HCT116 (cell line): ENCODE data around the gene BCL11B. TPM values are rescaled to one million over a fixed set of nuclear protein-coding genes. Genes with fewer than 3 reads are reported as not detected.

ENCODE experiments used
- ATAC-seq: fragments of 200-7000 bp; cut with Tn5 transposase; 2 replicates; pipeline ENCODE4 v1.9.1; 2020; ENCODE audit warnings: mild to moderate bottlenecking, moderate library complexity
- BruUV-seq: library from RNA; stranded (reverse); fragments of 400-500 nt; replicated peaks from 2 replicates; lab custom pipeline; 2021; lab: Mats Ljungman, UMichigan
- CTCF ChIA-PET: fragments of 300-600 bp; sonication (Branson Sonifier 250); formaldehyde crosslinking; loops from one replicate; lab custom pipeline; 2021; ENCODE audit warnings: antibody characterized with exemption; lab: Charles Lee
- POLR2A ChIA-PET: fragments of 300-600, 350-600 bp; sonication (Branson Sonifier 250); formaldehyde crosslinking; loops from one replicate; lab custom pipeline; 2021; ENCODE audit warnings: antibody characterized with exemption; lab: Charles Lee
- RAD21 ChIA-PET, 2 experiments: fragments of 300-600 bp; sonication (Branson Sonifier 250); formaldehyde crosslinking; loops; one replicate each; lab custom pipeline; 2023; ENCODE audit warnings: low total read pairs in 2 of 2; ENCODE audit not compliant: uncharacterized antibody in 2 of 2, unreplicated experiment in 2 of 2, low non-redundant PET in 1 of 2; lab: Charles Lee
- DNase-seq: peaks from one replicate; pipeline ENCODE4 v3.0.0-alpha.2; 2010; ENCODE audit warnings: low read depth, low spot score
- H2AFZ ChIP-seq: fragments of 200-600 bp; shearing (Covaris generic), sonication (generic); 2 replicates; pipeline ENCODE4 v1.6.1; 2017; ENCODE audit warnings: low read depth, mixed run types, mixed read lengths, antibody characterized with exemption, low read length; ENCODE audit not compliant: poor library complexity, severe bottlenecking
- H3K27ac ChIP-seq: 2 replicates; pipeline ENCODE4 v1.5.1; 2012; ENCODE audit warnings: low read depth, low read length
- H3K27me3 ChIP-seq: fragments of 200-600 bp; sonication (generic); 2 replicates; pipeline ENCODE4 v1.6.1; 2016; ENCODE audit warnings: mixed run types, low read length, mixed read lengths; ENCODE audit not compliant: insufficient read depth
- H3K36me3 ChIP-seq, 2 experiments: fragments of 200-500 bp in 1 of 2; fragments of 200-600 bp in 1 of 2; sonication (Bioruptor generic) in 1 of 2; sonication (generic) in 1 of 2; 2 replicates each; pipeline versions ENCODE4 v1.5.1 to v1.6.1; 2014 to 2016; ENCODE audit warnings: low read length in 2 of 2, inconsistent platforms in 1 of 2, mixed read lengths in 1 of 2, mixed run types in 1 of 2; ENCODE audit not compliant: insufficient read depth in 2 of 2, control insufficient read depth in 1 of 2
- H3K4me1 ChIP-seq, 2 experiments: fragments of 200-600 bp in 1 of 2; sonication (generic) in 1 of 2; 2 replicates each; pipeline versions ENCODE4 v1.5.1 to v1.6.1; 2012 to 2017; ENCODE audit warnings: low read length in 2 of 2, inconsistent platforms in 1 of 2, mild to moderate bottlenecking in 1 of 2, mixed read lengths in 1 of 2, mixed run types in 1 of 2, moderate library complexity in 1 of 2; ENCODE audit not compliant: insufficient read depth in 2 of 2, control insufficient read depth in 1 of 2
- H3K4me2 ChIP-seq: fragments of 200-600 bp; sonication (generic); 2 replicates; pipeline ENCODE4 v1.6.1; 2017; ENCODE audit warnings: mixed run types, low read length, mixed read lengths
- H3K4me3 ChIP-seq, 2 experiments: fragments of 200-600 bp in 1 of 2; sonication (generic) in 1 of 2; replicated peaks in 1 of 2; 2 replicates each; pipeline ENCODE4 v1.5.1; 2011 to 2016; ENCODE audit warnings: low read length in 2 of 2, control low read depth in 1 of 2, low read depth in 1 of 2, mild to moderate bottlenecking in 1 of 2, mixed read lengths in 1 of 2, mixed run types in 1 of 2
- H3K79me2 ChIP-seq: fragments of 200-600 bp; sonication (generic); 2 replicates; pipeline ENCODE4 v1.6.1; 2017; ENCODE audit warnings: mild to moderate bottlenecking, mixed run types, low read length, moderate library complexity, mixed read lengths; ENCODE audit not compliant: insufficient read depth
- H3K9ac ChIP-seq: fragments of 200-600 bp; sonication (generic); 2 replicates; pipeline ENCODE4 v1.6.1; 2016; ENCODE audit warnings: low read length, mixed read lengths
- H3K9me2 ChIP-seq: fragments of 200-600 bp; sonication (generic), shearing (Covaris generic); 2 replicates; pipeline ENCODE4 v1.6.1; 2017; ENCODE audit warnings: mixed run types, mild to moderate bottlenecking, moderate library complexity; ENCODE audit not compliant: insufficient read depth
- H3K9me3 ChIP-seq, 2 experiments: fragments of 200-500 bp in 1 of 2; fragments of 200-600 bp in 1 of 2; sonication (Bioruptor generic) in 1 of 2; sonication (generic) in 1 of 2; 2 replicates each; pipeline ENCODE4 v1.6.1; 2014 to 2017; ENCODE audit warnings: low read length in 2 of 2, mixed read lengths in 2 of 2, inconsistent platforms in 1 of 2, low read depth in 1 of 2, mild to moderate bottlenecking in 1 of 2, mixed run types in 1 of 2, moderate library complexity in 1 of 2; ENCODE audit not compliant: control insufficient read depth in 1 of 2, insufficient read depth in 1 of 2
- H4K20me1 ChIP-seq: fragments of 200-600 bp; sonication (generic), shearing (Covaris generic); 2 replicates; pipeline ENCODE4 v1.6.1; 2017; ENCODE audit warnings: mixed run types, mild to moderate bottlenecking, moderate library complexity; ENCODE audit not compliant: insufficient read depth
- CBX3 ChIP-seq: IDR thresholded peaks from 2 replicates; pipeline ENCODE4 v1.6.1; 2012; ENCODE audit warnings: low read depth
- CEBPB ChIP-seq: IDR thresholded peaks from 2 replicates; pipeline ENCODE4 v1.6.1; 2012; ENCODE audit warnings: low read depth
- EGR1 ChIP-seq: IDR thresholded peaks from 2 replicates; pipeline ENCODE4 v1.6.1; 2012; ENCODE audit warnings: low read depth
- ELF1 ChIP-seq: IDR thresholded peaks from 2 replicates; pipeline ENCODE4 v1.6.1; 2012; ENCODE audit warnings: low read depth, borderline replicate concordance
- EZH2 ChIP-seq: fragments of 200-600 bp; sonication (generic); IDR thresholded peaks from 2 replicates; pipeline ENCODE4 v1.6.1; 2017; ENCODE audit warnings: antibody characterized with exemption, mixed run types
- EZH2phosphoT487 ChIP-seq: fragments of 200-600 bp; IDR thresholded peaks from 2 replicates; pipeline ENCODE4 v1.6.1; 2018; ENCODE audit warnings: antibody characterized with exemption, borderline replicate concordance
- FOSL1 ChIP-seq: IDR thresholded peaks from 2 replicates; pipeline ENCODE4 v1.6.1; 2012; ENCODE audit warnings: low read depth
- MAX ChIP-seq: IDR thresholded peaks from 2 replicates; pipeline ENCODE4 v1.6.1; 2012
- RAD21 ChIP-seq: IDR thresholded peaks from 2 replicates; pipeline ENCODE4 v1.6.1; 2012; ENCODE audit warnings: low read depth, mild to moderate bottlenecking
- SP1 ChIP-seq: IDR thresholded peaks from 2 replicates; pipeline ENCODE4 v1.6.1; 2012; ENCODE audit warnings: low read depth
- TCF7L2 ChIP-seq: IDR thresholded peaks from 2 replicates; pipeline ENCODE4 v1.7.0; 2011; ENCODE audit warnings: borderline replicate concordance, inconsistent platforms; ENCODE audit not compliant: insufficient read depth, insufficient read length; ENCODE audit errors: extremely low read depth
- YY1 ChIP-seq: IDR thresholded peaks from 2 replicates; pipeline ENCODE4 v1.6.1; 2011; ENCODE audit warnings: low read length, low read depth, moderate library complexity, mild to moderate bottlenecking; ENCODE audit not compliant: insufficient replicate concordance; ENCODE audit errors: extremely low read depth
- ZFX ChIP-seq: fragments of 450-650 bp; IDR thresholded peaks from 2 replicates; pipeline ENCODE4 v1.6.1; 2017
- intact Hi-C: fragments of 100-400 bp; cut with micrococcal nuclease; formaldehyde crosslinking; loops from 2 replicates; pipeline ENCODE4 v1.10.0; 2022
- total RNA-seq: library from RNA; stranded (reverse); gene quantifications from one replicate; pipeline ENCODE4 v1.2.1, GENCODE V29; 2021; ENCODE audit not compliant: unreplicated experiment
- TF ChIP-seq, protein P1 (sequence below): IDR thresholded peaks from 2 replicates; pipeline ENCODE4 v1.6.1; 2011; ENCODE audit warnings: mild to moderate bottlenecking, low read length, moderate library complexity; ENCODE audit not compliant: insufficient replicate concordance; ENCODE audit errors: extremely low read depth
- TF ChIP-seq, protein P2 (sequence below): IDR thresholded peaks from 2 replicates; pipeline ENCODE4 v1.6.1; 2012
- TF ChIP-seq, protein P3 (sequence below): IDR thresholded peaks from 2 replicates; pipeline ENCODE4 v1.6.1; 2012; ENCODE audit warnings: low read depth

BCL11B gene
- total RNA-seq, 1 experiment from 2014 or later: 1.1 TPM

DNA sequence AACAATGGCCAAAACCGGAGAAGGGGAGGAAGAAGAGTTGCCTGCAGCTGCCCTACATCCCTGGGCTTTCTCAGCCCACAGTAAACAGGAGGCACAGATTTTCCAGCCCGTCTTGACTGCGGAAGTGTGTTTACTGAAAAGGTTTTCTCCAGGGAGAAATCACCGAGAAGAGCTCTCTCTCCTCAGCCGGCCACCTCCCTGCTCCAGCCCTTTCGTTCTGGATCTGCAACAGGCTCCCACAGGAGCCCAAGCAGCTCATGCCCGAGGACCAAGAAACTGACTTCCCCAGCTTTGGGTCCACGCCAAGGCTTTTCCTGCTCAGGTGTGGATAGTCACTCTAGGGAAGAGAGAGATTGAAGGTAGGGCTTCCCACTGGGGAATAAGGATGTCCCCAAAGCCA, 61.7 kb downstream of the BCL11B start:
- DNase-seq (no peak), ATAC-seq (no peak)
- Histone ChIP-seq H3K79me2 (no peaks in the 10 kb centered on the region), H3K4me3 (no peak overlapping the region), H3K27me3 (no peaks in the 10 kb centered on the region), H3K4me1 (no peaks in the 10 kb centered on the region), H4K20me1 (no peaks in the 10 kb centered on the region), H3K4me2 (no peak overlapping the region), H3K36me3 (no peaks in the 10 kb centered on the region), H3K9me2 (no peaks in the 10 kb centered on the region), H3K9ac (no peak overlapping the region), H2AFZ (no peak overlapping the region), H3K9me3 (no peaks in the 10 kb centered on the region), H3K27ac (no peak overlapping the region)
- RAD21 ChIA-PET: no interaction called here
- BruUV-seq: no TSS peak
- TF ChIP-seq FOSL1 (no peak), EZH2phosphoT487 (no peak), CBX3 (no peak), MAX (no peak), CEBPB (no peak)
- TF ChIP-seq, protein P1, sequence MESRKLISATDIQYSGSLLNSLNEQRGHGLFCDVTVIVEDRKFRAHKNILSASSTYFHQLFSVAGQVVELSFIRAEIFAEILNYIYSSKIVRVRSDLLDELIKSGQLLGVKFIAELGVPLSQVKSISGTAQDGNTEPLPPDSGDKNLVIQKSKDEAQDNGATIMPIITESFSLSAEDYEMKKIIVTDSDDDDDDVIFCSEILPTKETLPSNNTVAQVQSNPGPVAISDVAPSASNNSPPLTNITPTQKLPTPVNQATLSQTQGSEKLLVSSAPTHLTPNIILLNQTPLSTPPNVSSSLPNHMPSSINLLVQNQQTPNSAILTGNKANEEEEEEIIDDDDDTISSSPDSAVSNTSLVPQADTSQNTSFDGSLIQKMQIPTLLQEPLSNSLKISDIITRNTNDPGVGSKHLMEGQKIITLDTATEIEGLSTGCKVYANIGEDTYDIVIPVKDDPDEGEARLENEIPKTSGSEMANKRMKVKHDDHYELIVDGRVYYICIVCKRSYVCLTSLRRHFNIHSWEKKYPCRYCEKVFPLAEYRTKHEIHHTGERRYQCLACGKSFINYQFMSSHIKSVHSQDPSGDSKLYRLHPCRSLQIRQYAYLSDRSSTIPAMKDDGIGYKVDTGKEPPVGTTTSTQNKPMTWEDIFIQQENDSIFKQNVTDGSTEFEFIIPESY: no peak
- TF ChIP-seq, protein P2, sequence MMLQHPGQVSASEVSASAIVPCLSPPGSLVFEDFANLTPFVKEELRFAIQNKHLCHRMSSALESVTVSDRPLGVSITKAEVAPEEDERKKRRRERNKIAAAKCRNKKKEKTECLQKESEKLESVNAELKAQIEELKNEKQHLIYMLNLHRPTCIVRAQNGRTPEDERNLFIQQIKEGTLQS: no peak
- intact Hi-C loops: no loop called here
- CTCF ChIA-PET: no interaction called here
- POLR2A ChIA-PET: no interaction called here

- no peaks in the 10 kb centered on the region for H3K27me3 ChIP-seq
- intact Hi-C loops: no loop called here
- ChIA-PET POLR2A (no interaction called here), CTCF (no interaction called here), RAD21 (no interaction called here)
- no peak overlapping the region for H3K4me3 ChIP-seq
- no peaks in the 10 kb centered on the region for H3K9me2 ChIP-seq
- ATAC-seq (no peak), DNase-seq (no peak)
- H3K36me3 ChIP-seq: no peaks in the 10 kb centered on the region
- H3K9ac ChIP-seq: no peak overlapping the region
- no peaks in the 10 kb centered on the region for H3K9me3 ChIP-seq
- no peak overlapping the region for H2AFZ ChIP-seq
- no peaks in the 10 kb centered on the region for H3K79me2 ChIP-seq
- BruUV-seq: no TSS peak
- no peaks in the 10 kb centered on the region for H3K4me1 ChIP-seq
- H4K20me1 ChIP-seq: no peaks in the 10 kb centered on the region
- no peak overlapping the region for H3K27ac ChIP-seq
- H3K4me2 ChIP-seq: no peak overlapping the region
- TF ChIP-seq ZFX (no peak), FOSL1 (no peak), RAD21 (no peak), YY1 (no peak), EGR1 (no peak), ELF1 (no peak), SP1 (no peak), EZH2 (no peak), TCF7L2 (no peak), EZH2phosphoT487 (no peak)
- TF ChIP-seq, protein P2: no peak
- TF ChIP-seq, protein P3, sequence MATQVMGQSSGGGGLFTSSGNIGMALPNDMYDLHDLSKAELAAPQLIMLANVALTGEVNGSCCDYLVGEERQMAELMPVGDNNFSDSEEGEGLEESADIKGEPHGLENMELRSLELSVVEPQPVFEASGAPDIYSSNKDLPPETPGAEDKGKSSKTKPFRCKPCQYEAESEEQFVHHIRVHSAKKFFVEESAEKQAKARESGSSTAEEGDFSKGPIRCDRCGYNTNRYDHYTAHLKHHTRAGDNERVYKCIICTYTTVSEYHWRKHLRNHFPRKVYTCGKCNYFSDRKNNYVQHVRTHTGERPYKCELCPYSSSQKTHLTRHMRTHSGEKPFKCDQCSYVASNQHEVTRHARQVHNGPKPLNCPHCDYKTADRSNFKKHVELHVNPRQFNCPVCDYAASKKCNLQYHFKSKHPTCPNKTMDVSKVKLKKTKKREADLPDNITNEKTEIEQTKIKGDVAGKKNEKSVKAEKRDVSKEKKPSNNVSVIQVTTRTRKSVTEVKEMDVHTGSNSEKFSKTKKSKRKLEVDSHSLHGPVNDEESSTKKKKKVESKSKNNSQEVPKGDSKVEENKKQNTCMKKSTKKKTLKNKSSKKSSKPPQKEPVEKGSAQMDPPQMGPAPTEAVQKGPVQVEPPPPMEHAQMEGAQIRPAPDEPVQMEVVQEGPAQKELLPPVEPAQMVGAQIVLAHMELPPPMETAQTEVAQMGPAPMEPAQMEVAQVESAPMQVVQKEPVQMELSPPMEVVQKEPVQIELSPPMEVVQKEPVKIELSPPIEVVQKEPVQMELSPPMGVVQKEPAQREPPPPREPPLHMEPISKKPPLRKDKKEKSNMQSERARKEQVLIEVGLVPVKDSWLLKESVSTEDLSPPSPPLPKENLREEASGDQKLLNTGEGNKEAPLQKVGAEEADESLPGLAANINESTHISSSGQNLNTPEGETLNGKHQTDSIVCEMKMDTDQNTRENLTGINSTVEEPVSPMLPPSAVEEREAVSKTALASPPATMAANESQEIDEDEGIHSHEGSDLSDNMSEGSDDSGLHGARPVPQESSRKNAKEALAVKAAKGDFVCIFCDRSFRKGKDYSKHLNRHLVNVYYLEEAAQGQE: no peak
These were observed 62.6 kb downstream of the BCL11B start for GRCh38 chr14:99209409-99209808.
